ENCODE data around the gene FBN2. TPM values are rescaled to one million over a fixed set of nuclear protein-coding genes. Genes with fewer than 3 reads are reported as not detected.

Gene FBN2
- total RNA-seq, 4 donors from 2014 or later: 5.3 to 19.4 (median 7.5) TPM

DNA sequence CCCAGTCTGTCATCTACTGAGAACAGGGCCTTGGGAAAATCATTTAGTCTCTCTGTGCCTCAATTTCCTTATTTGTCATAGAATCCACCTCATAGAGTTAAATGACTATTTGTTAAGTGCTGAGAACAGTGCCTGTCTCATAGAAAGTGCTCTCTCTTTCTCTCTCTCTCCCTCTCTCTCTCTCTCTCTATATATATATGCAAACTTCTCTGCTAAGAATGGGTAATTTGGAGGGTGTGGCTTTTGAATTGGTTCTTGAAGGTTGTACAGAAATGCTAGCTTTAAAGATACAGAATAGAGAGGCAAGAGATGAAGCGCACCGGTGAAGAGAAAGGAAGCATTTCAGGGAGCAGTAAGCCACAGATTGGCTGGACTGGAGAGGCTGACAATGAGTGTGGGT, 197.4 kb downstream of the FBN2 start:
- H3K4me1 ChIP-seq: peaks cover 0 to 4% (median 0%) of the 10 kb centered on the region in 3 donors
- TF ChIP-seq, protein P1, sequence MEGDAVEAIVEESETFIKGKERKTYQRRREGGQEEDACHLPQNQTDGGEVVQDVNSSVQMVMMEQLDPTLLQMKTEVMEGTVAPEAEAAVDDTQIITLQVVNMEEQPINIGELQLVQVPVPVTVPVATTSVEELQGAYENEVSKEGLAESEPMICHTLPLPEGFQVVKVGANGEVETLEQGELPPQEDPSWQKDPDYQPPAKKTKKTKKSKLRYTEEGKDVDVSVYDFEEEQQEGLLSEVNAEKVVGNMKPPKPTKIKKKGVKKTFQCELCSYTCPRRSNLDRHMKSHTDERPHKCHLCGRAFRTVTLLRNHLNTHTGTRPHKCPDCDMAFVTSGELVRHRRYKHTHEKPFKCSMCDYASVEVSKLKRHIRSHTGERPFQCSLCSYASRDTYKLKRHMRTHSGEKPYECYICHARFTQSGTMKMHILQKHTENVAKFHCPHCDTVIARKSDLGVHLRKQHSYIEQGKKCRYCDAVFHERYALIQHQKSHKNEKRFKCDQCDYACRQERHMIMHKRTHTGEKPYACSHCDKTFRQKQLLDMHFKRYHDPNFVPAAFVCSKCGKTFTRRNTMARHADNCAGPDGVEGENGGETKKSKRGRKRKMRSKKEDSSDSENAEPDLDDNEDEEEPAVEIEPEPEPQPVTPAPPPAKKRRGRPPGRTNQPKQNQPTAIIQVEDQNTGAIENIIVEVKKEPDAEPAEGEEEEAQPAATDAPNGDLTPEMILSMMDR (IDR thresholded peaks at IDR 0.05): no peak
- no peak for TF ChIP-seq EP300 (IDR thresholded peaks at IDR 0.05)
- TF ChIP-seq POLR2AphosphoS5 (IDR thresholded peaks at IDR 0.05): no peak
- TF ChIP-seq POLR2A (IDR thresholded peaks at IDR 0.05): no peak
- no peaks in the 10 kb centered on the region for H3K9me3 ChIP-seq
- no peaks in the 10 kb centered on the region for H3K27me3 ChIP-seq
- no peak overlapping the region for H3K27ac ChIP-seq
- ATAC-seq: peak; percentile 10
- no CpG with 5 or more reads among the region's 2 CpGs for WGBS, 2 donors (ENCODE audit: low coverage in 1 of 2)
- no peak overlapping the region for H3K4me3 ChIP-seq
- H3K36me3 ChIP-seq: peaks cover 0 to 29% of the 10 kb centered on the region in 2 donors

DNA sequence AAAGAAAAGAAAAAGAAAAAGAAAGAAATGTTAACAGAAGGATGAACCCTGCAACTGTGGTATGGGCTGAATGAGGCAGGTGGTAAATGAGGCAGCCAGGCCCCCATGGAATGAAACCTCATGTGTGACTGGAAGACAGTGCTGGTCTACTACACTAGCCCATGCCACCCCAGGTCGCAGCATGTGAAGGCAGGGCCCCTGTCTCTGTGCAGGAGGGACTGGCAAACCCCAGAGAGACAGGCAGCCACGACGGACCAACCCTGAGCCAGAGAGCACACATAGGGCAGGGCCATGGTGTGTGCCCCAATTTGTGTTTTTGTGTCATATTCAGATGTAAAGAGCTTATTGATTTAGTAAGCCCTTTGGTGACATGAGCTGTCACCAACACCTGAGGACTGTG, 198.5 kb downstream of the FBN2 start:
- no peak overlapping the region for H3K27ac ChIP-seq
- TF ChIP-seq, protein P1 (IDR thresholded peaks at IDR 0.05): no peak
- TF ChIP-seq POLR2AphosphoS5 (IDR thresholded peaks at IDR 0.05) (no peak), POLR2A (IDR thresholded peaks at IDR 0.05) (no peak), EP300 (IDR thresholded peaks at IDR 0.05) (no peak)
- H3K9me3 ChIP-seq: no peaks in the 10 kb centered on the region
- H3K4me3 ChIP-seq: no peak overlapping the region
- H3K4me1 ChIP-seq: no peaks in the 10 kb centered on the region
- peaks cover 0 to 38% of the 10 kb centered on the region in 2 donors for H3K36me3 ChIP-seq
- H3K27me3 ChIP-seq: no peaks in the 10 kb centered on the region
- WGBS, 2 donors (ENCODE audit: low coverage in 1 of 2): 89% methylated on average over 1 to 2 of the region's 3 CpGs
- no peak for ATAC-seq

DNA sequence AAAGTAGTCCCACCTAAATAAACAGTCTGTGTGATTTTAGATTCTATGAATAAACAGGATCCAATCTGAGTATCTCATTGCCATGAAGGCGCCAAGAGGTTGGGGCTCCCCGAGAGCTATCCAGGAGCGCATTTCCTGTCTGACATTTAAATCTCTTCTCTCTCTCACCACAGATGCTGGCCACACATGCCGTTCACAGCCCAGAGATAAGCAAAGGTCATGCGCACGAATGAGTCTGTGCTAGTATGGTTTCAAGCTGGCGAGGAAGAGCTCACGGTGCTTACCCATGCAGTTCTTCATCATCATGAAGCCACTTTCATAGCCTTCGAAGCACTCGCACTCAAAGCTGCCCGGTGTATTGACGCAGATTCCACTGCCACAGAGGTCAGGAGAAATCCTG, 199.4 kb downstream of the FBN2 start:
- TF ChIP-seq POLR2AphosphoS5 (IDR thresholded peaks at IDR 0.05): no peak
- TF ChIP-seq POLR2A (IDR thresholded peaks at IDR 0.05): no peak
- TF ChIP-seq EP300 (IDR thresholded peaks at IDR 0.05): no peak
- no peaks in the 10 kb centered on the region for H3K27me3 ChIP-seq
- no peaks in the 10 kb centered on the region for H3K4me1 ChIP-seq
- H3K9me3 ChIP-seq: no peaks in the 10 kb centered on the region
- H3K4me3 ChIP-seq: no peak overlapping the region
- peaks cover 0 to 40% of the 10 kb centered on the region in 2 donors for H3K36me3 ChIP-seq
- no peak overlapping the region for H3K27ac ChIP-seq
- WGBS, 2 donors (ENCODE audit: low coverage in 1 of 2): 88 to 93% methylated on average over 12 of the region's 12 CpGs
- no peak for ATAC-seq

DNA sequence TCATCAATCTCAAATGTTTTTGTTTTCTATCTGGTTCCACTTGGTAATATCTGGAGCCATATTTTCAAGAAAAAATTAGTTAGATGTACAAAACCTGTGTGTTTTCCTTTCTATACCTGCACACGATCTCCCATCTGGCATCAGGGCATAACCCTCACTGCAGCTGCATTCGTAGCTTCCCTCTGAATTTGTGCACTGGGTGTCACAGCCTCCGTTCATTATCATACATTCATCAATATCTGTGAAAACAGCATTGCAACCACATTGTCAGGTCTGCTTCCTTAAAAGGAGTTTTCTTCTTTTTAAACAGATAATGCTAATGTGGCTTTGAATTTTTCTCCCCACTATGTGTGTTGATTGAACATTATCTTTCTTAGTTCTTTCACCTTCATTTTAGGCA, 202.7 kb downstream of the FBN2 start:
- H3K4me1 ChIP-seq: no peaks in the 10 kb centered on the region
- H3K9me3 ChIP-seq: no peaks in the 10 kb centered on the region
- H3K27ac ChIP-seq: no peak overlapping the region
- H3K27me3 ChIP-seq: no peaks in the 10 kb centered on the region
- H3K4me3 ChIP-seq: no peak overlapping the region
- WGBS, 2 donors (ENCODE audit: low coverage in 1 of 2): 90 to 92% methylated on average over 3 of the region's 3 CpGs
- no peak for ATAC-seq
- TF ChIP-seq EP300 (IDR thresholded peaks at IDR 0.05) (no peak), POLR2AphosphoS5 (IDR thresholded peaks at IDR 0.05) (no peak), POLR2A (IDR thresholded peaks at IDR 0.05) (no peak)
- TF ChIP-seq, protein P1 (IDR thresholded peaks at IDR 0.05): no peak
- peaks cover 0 to 45% of the 10 kb centered on the region in 2 donors for H3K36me3 ChIP-seq

DNA sequence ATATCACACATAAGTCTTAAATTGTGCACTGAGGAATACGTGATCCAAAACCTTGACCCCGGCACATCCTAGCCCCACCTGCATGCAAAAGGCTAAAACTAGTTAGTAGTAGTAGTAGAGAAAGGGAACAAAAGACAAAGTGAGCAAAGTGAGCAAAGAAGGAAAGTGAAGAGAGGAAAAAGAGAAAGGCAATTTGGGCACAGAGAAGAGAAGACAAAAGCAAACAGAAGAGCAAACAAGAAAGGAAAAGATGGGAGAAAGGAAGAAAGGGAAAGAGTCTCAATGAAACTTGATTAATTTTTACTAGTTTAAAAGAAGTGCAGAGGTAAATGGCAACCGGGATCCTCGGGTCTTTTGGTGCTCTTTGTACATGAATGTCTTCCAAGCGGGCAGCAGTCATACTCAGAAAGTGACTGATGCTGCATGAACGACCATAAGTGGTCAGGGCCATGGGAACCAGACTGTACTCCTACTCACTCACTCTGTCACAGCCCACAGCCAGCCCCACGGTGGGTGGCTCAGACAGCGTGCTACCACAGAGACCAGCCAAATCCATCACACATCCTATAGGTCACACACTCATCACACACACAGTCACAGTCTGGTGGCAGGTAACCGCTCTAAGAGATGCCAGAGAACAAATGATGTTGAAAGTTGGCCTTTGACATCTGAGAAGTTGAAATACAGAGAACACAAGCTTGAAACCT, 203.9 kb downstream of the FBN2 start:
- Histone ChIP-seq H3K4me1 (peaks cover 0 to 3% (median 0%) of the 10 kb centered on the region in 3 donors), H3K27me3 (no peaks in the 10 kb centered on the region), H3K27ac (no peak overlapping the region), H3K9me3 (no peaks in the 10 kb centered on the region), H3K4me3 (no peak overlapping the region), H3K36me3 (peaks cover 0 to 40% of the 10 kb centered on the region in 2 donors)
- TF ChIP-seq EP300 (IDR thresholded peaks at IDR 0.05) (no peak), POLR2AphosphoS5 (IDR thresholded peaks at IDR 0.05) (no peak), POLR2A (IDR thresholded peaks at IDR 0.05) (no peak)
- TF ChIP-seq, protein P1 (IDR thresholded peaks at IDR 0.05): no peak
- 84% methylated on average over 9 of the region's 9 CpGs; no CpG with 5 or more reads in 1 of the 2 donors for WGBS, 2 donors (ENCODE audit: low coverage in 1 of 2)
- ATAC-seq: no peak
